Fibroblast of mammary gland (primary cell): ENCODE results near the gene RYR2.

Experiments
- DNase-seq: peaks from one replicate; pipeline ENCODE4 v3.0.0-alpha.2; 2010; ENCODE audit warnings: low read depth
- H3K4me3 ChIP-seq: 2 replicates; pipeline ENCODE4 v1.5.1; 2011; ENCODE audit warnings: low read depth, mild to moderate bottlenecking, low read length, moderate library complexity; ENCODE audit not compliant: control insufficient read depth
- CTCF ChIP-seq: conservative IDR thresholded peaks from 2 replicates; pipeline ENCODE4 v1.5.1; 2011; ENCODE audit warnings: low read depth, low read length, inconsistent platforms; ENCODE audit not compliant: control insufficient read depth, insufficient read depth

Gene RYR2

DNA sequence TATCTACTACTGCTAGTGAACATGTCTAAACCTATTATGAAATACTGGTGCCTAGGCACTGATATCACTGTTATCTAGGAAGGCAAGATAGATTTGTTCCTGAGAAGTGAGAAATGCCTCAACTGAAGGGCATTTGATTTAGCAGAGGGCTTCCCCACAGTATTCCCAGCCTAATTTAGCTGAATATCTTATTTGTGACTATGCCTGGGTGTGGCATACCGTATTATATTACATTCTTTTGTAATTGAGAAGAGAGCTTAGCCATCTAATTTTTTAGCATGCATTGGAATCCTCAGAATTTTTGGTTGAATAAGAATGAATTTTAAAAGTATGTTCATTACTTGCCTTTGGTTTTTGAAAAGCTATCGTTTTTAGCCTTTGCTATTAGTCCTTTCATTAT, 749.6 kb downstream of the RYR2 start:
- DNase-seq = no peak
- H3K4me3 ChIP-seq = no peak overlapping the region
- no peak for TF ChIP-seq CTCF

DNA sequence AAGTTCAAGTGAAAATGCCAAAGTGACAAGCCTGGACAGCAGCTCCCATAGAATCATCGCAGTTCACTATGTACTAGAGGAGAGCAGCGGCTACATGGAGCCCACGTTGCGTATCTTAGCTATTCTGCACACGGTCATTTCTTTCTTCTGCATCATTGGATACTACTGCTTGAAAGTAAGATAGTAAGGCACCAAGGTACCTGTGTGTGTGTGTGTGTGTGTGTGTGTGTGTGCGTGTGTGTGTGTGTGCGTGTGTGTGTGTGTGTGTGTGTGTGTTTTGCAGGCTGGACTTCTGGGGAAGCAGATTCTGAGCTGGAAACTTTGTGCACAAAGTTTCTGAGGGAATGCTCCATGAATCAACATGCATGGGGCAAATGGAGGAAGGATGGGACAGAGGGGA, 750.2 kb downstream of the RYR2 start:
- DNase-seq = no peak
- TF ChIP-seq CTCF = no peak
- H3K4me3 ChIP-seq = no peak overlapping the region

DNA sequence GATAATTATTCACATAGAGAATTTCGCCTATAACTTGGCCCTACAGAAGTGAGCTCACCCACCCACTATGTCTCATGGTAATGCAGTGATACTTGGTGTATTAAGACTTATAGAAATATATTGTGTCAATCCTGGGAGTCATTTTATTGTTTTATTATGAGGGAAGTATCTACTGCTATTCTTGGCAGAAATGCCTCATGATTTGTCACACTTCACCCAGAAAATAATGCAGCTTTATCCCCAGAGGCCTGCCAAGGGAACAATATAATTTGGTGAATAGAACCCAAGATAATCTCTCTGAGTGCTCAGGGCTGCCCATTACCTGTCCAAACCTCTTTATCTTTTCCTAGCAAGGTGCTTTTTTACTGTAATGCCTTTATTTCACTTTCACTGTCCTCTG, 750.7 kb downstream of the RYR2 start:
- no peak for DNase-seq
- H3K4me3 ChIP-seq = no peak overlapping the region
- TF ChIP-seq CTCF = no peak

- H3K4me3 ChIP-seq = no peak overlapping the region
- DNase-seq = no peak
- TF ChIP-seq CTCF = no peak
These were observed 752.1 kb downstream of the RYR2 start for GRCh38 chr1:237794071-237794470.

DNA sequence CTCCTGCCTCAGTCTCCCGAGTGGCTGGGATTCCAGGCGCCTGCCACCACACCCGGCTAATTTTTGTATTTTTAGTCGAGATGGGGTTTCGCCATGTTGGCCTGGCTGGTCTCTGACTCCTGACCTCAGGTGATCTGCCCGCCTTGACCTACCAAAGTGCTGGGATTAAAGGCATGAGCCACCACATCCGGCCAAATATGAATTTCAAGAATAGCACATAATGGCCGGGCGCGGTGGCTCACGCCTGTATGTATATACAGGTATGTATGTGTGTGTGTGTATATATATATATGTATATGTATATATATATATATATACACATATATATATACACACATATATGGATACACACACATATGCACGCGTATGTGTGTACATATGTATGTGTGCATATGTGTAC, 753.6 kb downstream of the RYR2 start:
- no peak for TF ChIP-seq CTCF
- H3K4me3 ChIP-seq = no peak overlapping the region
- DNase-seq = no peak

DNA sequence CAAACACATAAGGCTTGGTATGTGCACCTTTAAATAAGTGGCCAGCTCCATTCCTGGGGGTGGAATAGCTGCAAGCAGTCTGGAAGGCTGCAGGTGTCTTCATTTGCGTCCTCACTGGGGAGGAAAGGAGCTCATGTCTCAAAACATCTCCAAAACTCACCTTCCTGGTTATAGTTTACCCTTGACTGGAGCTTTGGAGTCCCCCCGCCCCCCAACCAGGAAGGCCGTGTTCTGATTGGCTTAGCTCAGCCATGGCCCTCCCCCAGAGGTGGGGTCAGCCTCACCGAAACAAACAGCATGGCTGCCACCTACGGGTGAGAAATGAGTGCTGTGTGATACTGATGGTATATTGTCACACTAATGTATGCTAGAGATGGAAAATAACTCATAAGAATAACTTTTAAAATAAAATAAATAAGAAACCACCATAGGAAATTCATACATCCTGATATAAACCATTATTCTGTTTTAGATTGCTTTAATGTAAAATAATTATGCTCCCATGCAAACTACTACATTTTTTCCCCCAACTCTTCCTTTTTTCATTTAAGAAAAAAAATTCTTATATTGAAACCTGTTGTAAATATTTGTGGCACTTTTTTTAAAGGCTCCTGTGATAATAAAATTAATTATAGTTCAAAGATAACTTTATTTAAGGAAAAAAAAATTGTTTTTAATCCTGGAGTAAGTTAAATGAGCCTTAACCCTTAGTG, 757.9 kb downstream of the RYR2 start:
- DNase-seq = peak; percentile 41
- no peak overlapping the region for H3K4me3 ChIP-seq
- peak; percentile 30 for TF ChIP-seq CTCF

GRCh38 chr1:237804516-237804915, 762.5 kb downstream of the RYR2 start:
- H3K4me3 ChIP-seq = no peak overlapping the region
- no peak for TF ChIP-seq CTCF
- no peak for DNase-seq
